Activated CD8-positive, alpha-beta T cell treated with anti-CD3 and anti-CD28 coated beads for 36 hours (primary cell): ENCODE measurements around the gene RAB20. TPM values are rescaled to one million over a fixed set of nuclear protein-coding genes. Genes with fewer than 3 reads are reported as not detected.

Experiments used
- ATAC-seq: fragments of 200-7000 bp; cut with Tn5 transposase; one replicate; pipeline ENCODE4 v1.10.0; 2021; ENCODE audit warnings: mild to moderate bottlenecking, moderate library complexity
- CTCF ChIA-PET: fragments of 350-600 bp; sonication (Branson Sonifier 250); formaldehyde crosslinking; loops from one replicate; lab custom pipeline; 2021; ENCODE audit warnings: antibody characterized with exemption; lab: Charles Lee
- POLR2A ChIA-PET: fragments of 350-600 bp; sonication (Branson Sonifier 250); formaldehyde crosslinking; loops from one replicate; lab custom pipeline; 2021; ENCODE audit warnings: antibody characterized with exemption; lab: Charles Lee
- DNase-seq: peaks from one replicate; pipeline ENCODE4 v3.0.0-alpha.2; 2020
- H3K27ac Mint-ChIP-seq: one replicate; pipeline ENCODE4 v1.8.0; 2021; ENCODE audit warnings: mild to moderate bottlenecking, mixed read lengths
- H3K27me3 Mint-ChIP-seq: one replicate; pipeline ENCODE4 v1.8.0; 2021; ENCODE audit warnings: mixed read lengths
- H3K36me3 Mint-ChIP-seq: one replicate; pipeline ENCODE4 v1.8.0; 2021; ENCODE audit warnings: low read depth, mixed read lengths
- H3K4me1 Mint-ChIP-seq: one replicate; pipeline ENCODE4 v1.8.0; 2021; ENCODE audit warnings: low read depth, mixed read lengths
- H3K4me3 Mint-ChIP-seq: one replicate; pipeline ENCODE4 v1.8.0; 2021; ENCODE audit warnings: mild to moderate bottlenecking, moderate library complexity, mixed read lengths
- H3K9me3 Mint-ChIP-seq: one replicate; pipeline ENCODE4 v1.8.0; 2021; ENCODE audit warnings: mixed read lengths
- intact Hi-C: fragments of 100-400 bp; cut with micrococcal nuclease; formaldehyde crosslinking; loops from one replicate; pipeline ENCODE4 v1.10.0; 2022
- total RNA-seq, 2 experiments: library from RNA; stranded (reverse); gene quantifications; one replicate each; pipeline ENCODE4 v1.2.3, GENCODE V29; 2021
- TF ChIP-seq, protein P1 (sequence below): fragments of 200-600 bp; IDR thresholded peaks from one replicate; pipeline ENCODE4 v1.8.0; 2022; ENCODE audit warnings: antibody characterized with exemption, mild to moderate bottlenecking

The RAB20 gene
- total RNA-seq, 2 experiments from 2014 or later: 10.3 to 11.1 TPM

DNA sequence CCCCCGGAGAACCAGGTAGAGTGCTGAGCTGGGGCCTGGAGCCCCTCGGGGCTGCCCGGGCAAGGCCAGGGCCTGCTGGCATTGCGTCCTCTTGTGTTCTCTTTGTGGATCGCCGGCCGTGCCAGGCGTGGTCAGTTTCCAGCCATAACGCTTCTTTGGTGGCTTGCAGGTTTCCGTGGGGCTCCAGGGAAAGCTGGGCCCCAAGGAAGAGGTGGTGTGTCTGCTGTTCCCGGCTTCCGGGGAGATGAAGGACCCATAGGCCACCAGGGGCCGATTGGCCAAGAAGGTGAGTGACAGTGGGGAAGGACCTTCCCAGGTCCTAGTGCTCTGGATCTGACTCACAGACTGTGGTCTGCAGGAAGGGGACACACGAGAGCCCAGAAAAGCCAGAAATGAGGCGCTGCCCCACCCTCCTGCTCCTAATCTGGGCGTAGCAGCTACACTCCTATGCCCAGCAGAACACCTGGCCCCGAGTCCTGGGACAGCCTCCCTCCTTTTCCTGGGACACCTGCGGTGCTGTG, 57.5 kb downstream of the RAB20 start:
- Mint-ChIP-seq H3K27me3 (peaks cover 4% of the 10 kb centered on the region), H3K4me1 (no peaks in the 10 kb centered on the region), H3K36me3 (no peaks in the 10 kb centered on the region), H3K4me3 (no peak overlapping the region), H3K9me3 (no peaks in the 10 kb centered on the region), H3K27ac (no peak overlapping the region)
- DNase-seq (no peak), ATAC-seq (no peak)
- ChIA-PET POLR2A (no interaction called here), CTCF (no interaction called here)
- TF ChIP-seq, protein P1, sequence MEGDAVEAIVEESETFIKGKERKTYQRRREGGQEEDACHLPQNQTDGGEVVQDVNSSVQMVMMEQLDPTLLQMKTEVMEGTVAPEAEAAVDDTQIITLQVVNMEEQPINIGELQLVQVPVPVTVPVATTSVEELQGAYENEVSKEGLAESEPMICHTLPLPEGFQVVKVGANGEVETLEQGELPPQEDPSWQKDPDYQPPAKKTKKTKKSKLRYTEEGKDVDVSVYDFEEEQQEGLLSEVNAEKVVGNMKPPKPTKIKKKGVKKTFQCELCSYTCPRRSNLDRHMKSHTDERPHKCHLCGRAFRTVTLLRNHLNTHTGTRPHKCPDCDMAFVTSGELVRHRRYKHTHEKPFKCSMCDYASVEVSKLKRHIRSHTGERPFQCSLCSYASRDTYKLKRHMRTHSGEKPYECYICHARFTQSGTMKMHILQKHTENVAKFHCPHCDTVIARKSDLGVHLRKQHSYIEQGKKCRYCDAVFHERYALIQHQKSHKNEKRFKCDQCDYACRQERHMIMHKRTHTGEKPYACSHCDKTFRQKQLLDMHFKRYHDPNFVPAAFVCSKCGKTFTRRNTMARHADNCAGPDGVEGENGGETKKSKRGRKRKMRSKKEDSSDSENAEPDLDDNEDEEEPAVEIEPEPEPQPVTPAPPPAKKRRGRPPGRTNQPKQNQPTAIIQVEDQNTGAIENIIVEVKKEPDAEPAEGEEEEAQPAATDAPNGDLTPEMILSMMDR: no peak
- intact Hi-C loops: no loop called here

DNA sequence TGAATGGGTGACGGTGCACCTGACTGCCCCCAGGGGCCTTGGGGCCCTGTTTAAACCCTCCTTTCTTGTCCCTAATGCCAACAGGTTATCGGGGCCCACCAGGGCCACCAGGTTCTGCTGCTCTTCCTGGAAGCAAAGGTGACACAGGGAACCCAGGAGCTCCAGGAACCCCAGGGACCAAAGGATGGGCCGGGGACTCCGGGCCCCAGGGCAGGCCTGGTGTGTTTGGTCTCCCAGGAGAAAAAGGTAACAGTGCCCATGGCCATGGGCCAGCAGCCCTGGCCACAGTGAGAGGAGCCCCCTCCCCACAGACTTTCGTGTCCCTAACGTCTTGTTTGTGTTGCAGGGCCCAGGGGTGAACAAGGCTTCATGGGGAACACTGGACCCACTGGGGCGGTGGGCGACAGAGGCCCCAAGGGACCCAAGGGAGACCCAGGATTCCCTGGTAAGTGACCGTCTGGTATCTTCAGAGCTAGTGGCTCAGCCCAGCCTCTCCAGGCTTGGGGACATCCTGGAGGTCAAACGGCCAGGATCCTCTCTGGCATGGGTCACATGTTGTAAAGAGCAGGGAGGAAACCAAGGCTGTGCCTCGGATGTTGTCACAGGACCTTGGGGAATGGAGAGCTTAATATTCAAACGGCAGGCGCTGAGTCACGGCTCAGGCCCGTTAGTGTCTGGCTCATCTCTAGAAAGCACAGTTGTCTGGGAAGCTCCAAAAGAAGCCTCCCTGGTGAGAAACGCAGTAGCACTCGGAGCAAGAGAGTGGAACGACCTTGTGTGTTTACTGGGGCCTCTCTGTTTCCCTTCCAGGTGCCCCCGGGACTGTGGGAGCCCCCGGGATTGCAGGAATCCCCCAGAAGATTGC, 58.3 kb downstream of the RAB20 start:
- ChIA-PET POLR2A (no interaction called here), CTCF (no interaction called here)
- Mint-ChIP-seq H3K9me3 (no peaks in the 10 kb centered on the region), H3K4me3 (no peak overlapping the region), H3K27ac (no peak overlapping the region), H3K27me3 (peaks cover 6% of the 10 kb centered on the region), H3K36me3 (no peaks in the 10 kb centered on the region), H3K4me1 (no peaks in the 10 kb centered on the region)
- TF ChIP-seq, protein P1: no peak
- no peak for DNase-seq
- intact Hi-C loops: no loop called here
- ATAC-seq: no peak

DNA sequence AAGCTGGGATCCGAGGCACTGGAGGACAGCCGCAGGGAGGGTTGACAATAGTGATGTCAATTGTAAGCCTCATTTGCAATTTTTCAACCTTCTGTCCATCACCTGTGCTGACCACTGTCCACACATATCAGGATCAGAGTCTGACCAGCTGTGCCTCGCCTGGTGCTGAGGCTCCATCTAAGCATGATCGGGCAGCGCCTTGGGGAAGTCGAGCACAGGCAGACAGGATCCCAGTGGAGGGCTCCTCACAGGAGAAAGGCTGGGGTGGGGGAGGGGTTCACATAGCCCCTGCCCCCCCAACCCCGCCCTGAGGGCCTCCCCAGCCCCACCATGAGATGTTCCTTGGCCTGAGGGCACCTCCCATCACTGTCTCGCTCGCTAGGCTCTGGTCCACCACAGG, 60.3 kb downstream of the RAB20 start:
- ChIA-PET CTCF (no interaction called here), POLR2A (no interaction called here)
- DNase-seq (no peak), ATAC-seq (no peak)
- Mint-ChIP-seq H3K4me3 (no peak overlapping the region), H3K36me3 (no peaks in the 10 kb centered on the region), H3K27ac (no peak overlapping the region), H3K9me3 (no peaks in the 10 kb centered on the region), H3K27me3 (peaks cover 6% of the 10 kb centered on the region), H3K4me1 (no peaks in the 10 kb centered on the region)
- TF ChIP-seq, protein P1: no peak
- intact Hi-C loops: no loop called here

DNA sequence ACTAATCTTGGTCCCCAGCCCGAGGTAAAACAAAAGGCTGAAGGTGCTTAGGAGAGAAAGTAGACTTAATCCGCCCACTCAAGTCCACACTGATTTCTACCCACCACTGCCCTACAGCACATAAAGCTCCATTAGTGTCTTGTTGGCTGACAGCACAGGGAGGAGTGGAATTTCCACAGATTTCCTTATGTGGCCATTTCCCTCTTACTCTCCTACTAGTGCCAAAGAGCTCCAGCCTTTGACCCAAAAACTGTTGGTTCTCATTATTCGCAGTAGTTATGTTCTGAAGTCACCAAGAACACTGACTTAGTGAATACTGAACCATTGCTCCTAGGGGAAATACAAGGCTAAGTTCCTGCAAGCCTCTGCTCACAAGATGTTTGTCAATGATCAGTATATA, 61.2 kb downstream of the RAB20 start:
- peaks cover 6% of the 10 kb centered on the region for H3K27me3 Mint-ChIP-seq
- TF ChIP-seq, protein P1: no peak
- intact Hi-C loops: no loop called here
- no peak overlapping the region for H3K27ac Mint-ChIP-seq
- H3K4me3 Mint-ChIP-seq: no peak overlapping the region
- ATAC-seq: no peak
- CTCF ChIA-PET: no interaction called here
- H3K4me1 Mint-ChIP-seq: no peaks in the 10 kb centered on the region
- H3K9me3 Mint-ChIP-seq: no peaks in the 10 kb centered on the region
- POLR2A ChIA-PET: interaction anchor here (0.6 kb wide), 1 partner anchor 150 kb away, joined by 3 read pairs; no protein-coding TSS in a partner anchor
- no peaks in the 10 kb centered on the region for H3K36me3 Mint-ChIP-seq
- no peak for DNase-seq

DNA sequence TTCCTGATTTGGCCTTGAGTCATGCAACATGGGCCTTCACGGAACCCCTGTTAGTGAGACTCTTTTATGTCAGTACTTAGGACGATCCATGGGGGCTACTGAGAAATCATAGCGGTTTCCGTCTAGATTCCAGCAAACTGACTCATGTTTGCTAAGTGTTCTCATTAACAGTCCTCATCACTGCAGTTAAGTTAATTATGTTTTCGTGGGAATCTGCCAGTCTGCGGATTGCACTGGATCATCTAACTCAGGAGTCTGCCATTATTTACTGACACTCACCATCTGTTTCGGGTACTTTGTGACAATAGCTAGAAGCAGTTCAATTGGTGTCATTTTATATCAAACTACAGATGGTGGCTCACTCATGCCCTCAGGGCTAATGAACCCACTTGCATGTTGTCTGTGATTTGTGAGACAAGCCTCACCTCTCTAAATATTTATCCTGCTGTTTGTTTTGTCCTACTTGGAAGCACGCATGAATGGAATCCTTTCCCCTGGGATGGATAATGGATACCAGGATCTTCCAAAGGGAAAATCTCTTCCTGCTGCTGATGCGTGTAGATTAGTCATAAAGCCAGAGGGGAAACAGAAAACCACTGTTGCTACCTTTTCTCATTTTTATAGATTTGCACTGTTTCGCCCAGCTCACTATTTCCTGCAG, 61.8 kb downstream of the RAB20 start:
- H3K36me3 Mint-ChIP-seq: no peaks in the 10 kb centered on the region
- H3K4me3 Mint-ChIP-seq: no peak overlapping the region
- H3K9me3 Mint-ChIP-seq: no peaks in the 10 kb centered on the region
- TF ChIP-seq, protein P1: no peak
- no peaks in the 10 kb centered on the region for H3K4me1 Mint-ChIP-seq
- no peak overlapping the region for H3K27ac Mint-ChIP-seq
- ChIA-PET POLR2A (no interaction called here), CTCF (no interaction called here)
- intact Hi-C loops: no loop called here
- no peak for DNase-seq
- no peak for ATAC-seq
- H3K27me3 Mint-ChIP-seq: peaks cover 6% of the 10 kb centered on the region
